Measurements from ENCODE around the gene POFUT2.
A peak's percentile ranks its signal among the peaks of the same experiment; 100 is the strongest.

POFUT2 gene

DNA sequence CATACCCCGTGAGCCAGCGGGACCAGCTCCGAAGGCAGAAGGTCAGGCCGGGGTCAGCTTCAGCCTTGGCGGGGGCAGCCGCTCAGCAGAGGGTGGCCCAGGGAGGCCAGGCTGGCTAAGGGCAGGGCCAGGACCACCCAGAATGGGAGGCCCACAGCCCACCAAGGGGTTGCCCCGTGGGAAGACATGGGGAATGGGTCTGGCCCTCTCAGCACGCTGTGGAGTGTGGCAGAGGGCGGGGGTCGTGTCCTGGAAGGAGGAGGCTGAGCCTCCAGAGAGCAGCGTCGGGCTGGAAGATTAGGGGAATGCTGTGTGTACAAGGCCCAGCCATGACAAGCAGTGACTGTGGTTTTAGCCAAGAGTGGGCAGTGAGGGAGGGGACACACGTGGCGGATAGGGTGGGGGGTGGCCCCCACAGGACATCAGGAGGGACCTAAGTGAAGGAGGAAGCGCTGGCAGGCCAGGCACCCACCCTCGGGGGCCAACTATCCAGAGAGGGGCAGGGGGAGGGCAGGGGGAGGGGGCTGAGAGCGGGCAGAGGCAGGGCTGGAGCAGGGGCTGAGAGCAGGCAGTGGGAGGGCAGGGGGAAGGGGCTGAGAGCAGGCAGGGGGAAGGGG, 43.9 kb upstream of the POFUT2 start:
- DNase-seq: peak; percentile 59
- Histone ChIP-seq H3K36me3 (no peaks in the 10 kb centered on the region), H3K27me3 (ENCODE audit: insufficient read depth, low read depth, severe bottlenecking) (no peaks in the 10 kb centered on the region), H3K4me3 (ENCODE audit: low read depth, low read length) (no peak overlapping the region), H3K27ac (peak overlapping the region; percentile 16), H3K9me3 (ENCODE audit: severe bottlenecking) (no peaks in the 10 kb centered on the region)
- TF ChIP-seq, protein P1, sequence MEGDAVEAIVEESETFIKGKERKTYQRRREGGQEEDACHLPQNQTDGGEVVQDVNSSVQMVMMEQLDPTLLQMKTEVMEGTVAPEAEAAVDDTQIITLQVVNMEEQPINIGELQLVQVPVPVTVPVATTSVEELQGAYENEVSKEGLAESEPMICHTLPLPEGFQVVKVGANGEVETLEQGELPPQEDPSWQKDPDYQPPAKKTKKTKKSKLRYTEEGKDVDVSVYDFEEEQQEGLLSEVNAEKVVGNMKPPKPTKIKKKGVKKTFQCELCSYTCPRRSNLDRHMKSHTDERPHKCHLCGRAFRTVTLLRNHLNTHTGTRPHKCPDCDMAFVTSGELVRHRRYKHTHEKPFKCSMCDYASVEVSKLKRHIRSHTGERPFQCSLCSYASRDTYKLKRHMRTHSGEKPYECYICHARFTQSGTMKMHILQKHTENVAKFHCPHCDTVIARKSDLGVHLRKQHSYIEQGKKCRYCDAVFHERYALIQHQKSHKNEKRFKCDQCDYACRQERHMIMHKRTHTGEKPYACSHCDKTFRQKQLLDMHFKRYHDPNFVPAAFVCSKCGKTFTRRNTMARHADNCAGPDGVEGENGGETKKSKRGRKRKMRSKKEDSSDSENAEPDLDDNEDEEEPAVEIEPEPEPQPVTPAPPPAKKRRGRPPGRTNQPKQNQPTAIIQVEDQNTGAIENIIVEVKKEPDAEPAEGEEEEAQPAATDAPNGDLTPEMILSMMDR (IDR thresholded peaks at IDR 0.05; ENCODE audit: low read depth, low read length): no peak

DNA sequence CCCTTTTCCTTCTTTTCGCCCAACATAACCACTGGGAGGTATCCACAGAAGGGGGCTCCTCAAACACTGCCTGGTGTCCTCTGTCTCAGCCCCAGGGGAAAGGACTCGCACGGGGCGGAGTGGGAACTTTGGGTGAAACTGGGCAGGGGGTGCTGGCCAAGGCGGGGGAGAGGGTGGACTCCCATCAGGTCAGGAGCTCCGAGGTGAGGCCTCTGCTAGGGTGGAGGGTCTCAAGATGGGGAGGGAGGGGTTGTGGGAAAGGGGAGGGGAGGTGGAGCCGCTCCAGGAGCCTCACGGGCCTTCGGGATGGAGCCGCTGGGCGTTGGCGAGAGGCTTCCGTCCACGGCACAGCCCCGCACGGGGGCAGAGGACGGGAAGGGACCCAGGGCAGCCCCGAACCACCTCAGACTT, 43.2 kb upstream of the POFUT2 start:
- TF ChIP-seq, protein P1 (IDR thresholded peaks at IDR 0.05; ENCODE audit: low read depth, low read length): no peak
- Histone ChIP-seq H3K27me3 (ENCODE audit: insufficient read depth, low read depth, severe bottlenecking) (no peaks in the 10 kb centered on the region), H3K9me3 (ENCODE audit: severe bottlenecking) (no peaks in the 10 kb centered on the region), H3K36me3 (no peaks in the 10 kb centered on the region), H3K4me3 (ENCODE audit: low read depth, low read length) (no peak overlapping the region), H3K27ac (no peak overlapping the region)
- no peak for DNase-seq

DNA sequence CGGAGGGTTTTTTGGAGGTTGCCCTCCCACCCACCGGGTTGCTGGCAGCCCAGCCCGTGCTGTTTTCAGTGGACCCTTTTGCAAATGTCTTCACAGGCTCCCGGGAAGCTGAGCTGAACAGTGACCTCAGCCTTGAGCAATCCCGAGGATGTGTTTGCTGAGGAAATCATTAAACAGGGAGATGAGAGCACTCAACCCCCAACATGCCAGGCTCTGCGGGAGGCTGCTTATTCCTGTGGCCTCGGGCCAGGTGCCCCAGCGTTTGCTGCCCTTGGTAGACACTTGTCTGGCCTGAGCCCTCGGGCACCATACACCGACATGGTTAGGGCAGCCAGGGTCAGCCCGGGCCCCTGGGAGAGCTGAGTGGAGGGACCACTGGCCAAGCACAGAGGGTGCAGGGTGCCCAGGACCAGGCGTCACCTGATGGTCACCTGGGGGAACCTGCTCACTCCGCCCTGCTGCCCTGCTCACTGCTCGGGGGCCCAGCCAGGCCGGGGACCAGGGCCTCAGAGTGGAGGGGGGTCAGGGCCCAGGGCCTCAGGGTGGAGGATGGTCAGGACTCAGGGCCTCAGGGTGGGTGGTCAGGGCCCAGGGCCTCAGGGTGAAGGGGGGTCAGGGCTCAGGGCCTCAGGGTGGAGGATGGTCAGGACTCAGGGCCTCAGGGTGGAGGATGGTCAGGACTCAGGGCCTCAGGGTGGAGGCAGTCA, 42.5 kb upstream of the POFUT2 start:
- H3K27me3 ChIP-seq (ENCODE audit: insufficient read depth, low read depth, severe bottlenecking): no peaks in the 10 kb centered on the region

DNA sequence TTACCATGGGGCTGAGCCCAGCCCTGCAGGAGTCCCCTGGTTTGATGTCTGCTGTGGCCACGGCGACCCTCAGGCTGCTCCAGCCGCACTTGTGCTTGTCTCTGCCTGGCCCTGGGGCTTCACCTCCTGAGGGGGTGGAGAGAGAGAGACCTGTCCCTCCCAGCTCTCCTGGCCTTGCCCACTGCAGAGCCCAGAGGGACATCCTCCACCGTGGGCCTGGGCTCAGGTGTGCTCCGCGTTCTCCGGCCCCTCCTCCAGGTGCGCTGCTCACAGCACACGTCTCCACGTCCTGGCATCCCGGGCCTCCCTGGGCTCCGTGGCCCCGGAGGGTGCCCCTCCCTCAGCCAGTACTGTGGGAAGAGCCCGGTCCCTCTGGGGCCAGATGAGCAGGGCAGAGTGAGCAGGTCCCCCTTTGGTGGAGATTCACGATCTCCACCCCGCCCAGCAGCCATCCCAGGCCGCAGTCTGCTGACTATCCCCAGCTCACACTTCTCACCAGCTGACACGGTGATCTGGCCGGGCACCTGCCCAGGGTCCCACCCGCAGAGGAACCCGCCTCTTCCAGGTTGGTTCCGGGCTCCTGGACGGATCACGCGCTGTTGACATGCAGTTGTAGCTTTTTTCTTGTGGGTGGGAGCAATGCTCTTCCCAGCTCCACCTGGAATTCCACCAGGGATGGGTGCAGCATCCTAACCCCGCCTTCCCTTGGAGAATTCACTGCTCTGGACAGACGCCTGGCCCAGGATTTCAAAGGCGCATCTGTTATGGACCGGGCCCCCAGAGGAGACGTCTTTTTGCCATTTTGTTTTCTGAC, 41.8 kb upstream of the POFUT2 start:
- H3K9me3 ChIP-seq (ENCODE audit: severe bottlenecking): no peaks in the 10 kb centered on the region
- TF ChIP-seq, protein P1 (IDR thresholded peaks at IDR 0.05; ENCODE audit: low read depth, low read length): no peak
- no peak overlapping the region for H3K27ac ChIP-seq
- H3K4me3 ChIP-seq (ENCODE audit: low read depth, low read length): no peak overlapping the region
- no peaks in the 10 kb centered on the region for H3K36me3 ChIP-seq
- H3K27me3 ChIP-seq (ENCODE audit: insufficient read depth, low read depth, severe bottlenecking): no peaks in the 10 kb centered on the region
- no peak for DNase-seq

More for the DNA sequence above, 42.5 kb upstream of the POFUT2 start:
- no peak overlapping the region for H3K4me3 ChIP-seq (ENCODE audit: low read depth, low read length)
- H3K27ac ChIP-seq: no peak overlapping the region
- H3K9me3 ChIP-seq (ENCODE audit: severe bottlenecking): no peaks in the 10 kb centered on the region
- TF ChIP-seq, protein P1 (IDR thresholded peaks at IDR 0.05; ENCODE audit: low read depth, low read length): no peak
- H3K36me3 ChIP-seq: no peaks in the 10 kb centered on the region
- DNase-seq: no peak

DNA sequence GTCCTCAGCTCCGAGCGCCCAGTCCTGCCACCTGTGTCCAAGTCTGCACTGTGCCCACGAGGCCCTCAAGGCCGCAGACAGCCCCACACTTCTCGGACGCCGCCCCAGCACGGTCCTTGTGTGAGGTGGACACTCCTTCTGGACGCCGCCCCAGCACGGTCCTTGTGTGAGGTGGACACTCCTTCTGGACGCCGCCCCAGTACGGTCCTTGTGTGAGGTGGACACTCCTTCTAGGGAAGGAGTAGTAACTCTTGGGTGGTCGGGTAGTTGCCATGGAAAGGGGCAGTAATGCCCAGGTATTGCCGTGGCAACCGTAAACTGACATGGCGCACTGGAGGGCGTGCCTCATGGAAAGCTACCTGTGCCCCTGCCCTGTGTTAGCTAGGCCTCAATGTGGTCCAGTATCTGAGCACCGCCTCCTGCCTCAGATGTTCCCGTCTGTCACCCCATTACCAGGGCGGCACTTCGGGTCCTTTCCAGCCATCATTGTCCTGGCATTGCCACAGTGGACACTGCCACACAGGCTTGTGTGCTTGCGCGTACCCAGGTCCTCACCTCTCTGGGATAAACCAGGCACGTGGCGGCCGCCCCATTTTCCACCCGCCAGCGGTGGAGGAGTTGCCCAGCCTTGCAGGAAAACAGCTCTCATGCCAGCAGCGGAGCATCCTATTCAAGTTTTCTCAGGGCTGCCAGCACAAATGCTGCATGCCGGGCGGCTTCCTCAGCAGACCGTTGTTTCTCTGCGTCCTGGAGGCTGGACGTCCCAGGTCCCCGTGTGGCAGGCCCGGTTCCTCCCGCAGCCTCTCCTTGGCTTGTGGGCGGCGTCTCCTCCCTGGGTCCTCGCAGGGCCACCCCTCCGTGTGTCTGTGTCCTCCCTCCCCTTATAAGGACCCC, 40.8 kb upstream of the POFUT2 start:
- H3K4me3 ChIP-seq (ENCODE audit: low read depth, low read length): no peak overlapping the region
- H3K27ac ChIP-seq: no peak overlapping the region
- H3K9me3 ChIP-seq (ENCODE audit: severe bottlenecking): no peaks in the 10 kb centered on the region
- H3K27me3 ChIP-seq (ENCODE audit: insufficient read depth, low read depth, severe bottlenecking): no peaks in the 10 kb centered on the region
- no peak for DNase-seq
- no peaks in the 10 kb centered on the region for H3K36me3 ChIP-seq
- TF ChIP-seq, protein P1 (IDR thresholded peaks at IDR 0.05; ENCODE audit: low read depth, low read length): no peak

Data from WERI-Rb-1 (cell line).